Measurements from ENCODE around the gene SPNS2. TPM values are rescaled to one million over a fixed set of nuclear protein-coding genes. Genes with fewer than 3 reads are reported as not detected.
A peak's percentile ranks its signal among the peaks of the same experiment; 100 is the strongest.

Gene SPNS2
- total RNA-seq, 6 donors from 2014 or later, result 41.8 to 89.1 (median 55.2) TPM

DNA sequence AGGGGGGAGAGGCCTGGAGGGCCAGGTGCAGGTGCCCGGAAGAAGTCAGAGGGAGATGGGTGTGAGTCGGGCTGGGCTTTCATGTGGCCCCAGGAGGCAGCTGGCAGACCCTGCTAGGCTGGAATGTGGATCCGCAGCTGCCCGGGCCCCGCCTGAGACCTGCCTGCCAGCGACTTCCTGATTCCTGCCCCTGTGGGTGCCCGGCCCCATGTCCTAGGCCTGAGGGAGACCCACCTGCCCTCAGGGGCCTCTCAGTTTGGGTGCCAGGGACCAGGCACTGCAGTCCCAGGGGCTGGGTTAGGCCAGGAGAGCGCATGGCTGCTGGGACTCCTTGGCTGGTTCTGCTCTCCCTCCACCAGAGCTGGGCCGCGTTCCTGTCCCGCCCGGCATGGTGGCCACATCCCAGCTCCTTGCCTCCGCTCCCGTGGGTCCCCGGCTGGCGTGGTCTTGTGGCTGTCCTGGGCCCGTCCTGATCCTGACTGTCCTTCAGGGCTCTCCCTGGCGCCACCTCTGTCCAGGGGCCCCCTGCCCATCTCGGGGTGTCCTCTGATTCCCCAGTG is 22.1 kb upstream of the SPNS2 start:
- H3K27me3 ChIP-seq, result no peaks in the 10 kb centered on the region
- no peaks in the 10 kb centered on the region for H3K9me3 ChIP-seq
- H3K36me3 ChIP-seq, result no peaks in the 10 kb centered on the region
- 80 to 88% methylated on average over 12 to 18 of the region's 19 CpGs for WGBS, 2 donors
- TF ChIP-seq POLR2A (IDR thresholded peaks at IDR 0.05) (no peak), EP300 (IDR thresholded peaks at IDR 0.05) (no peak), POLR2AphosphoS5 (IDR thresholded peaks at IDR 0.05) (no peak)
- TF ChIP-seq, protein P1, sequence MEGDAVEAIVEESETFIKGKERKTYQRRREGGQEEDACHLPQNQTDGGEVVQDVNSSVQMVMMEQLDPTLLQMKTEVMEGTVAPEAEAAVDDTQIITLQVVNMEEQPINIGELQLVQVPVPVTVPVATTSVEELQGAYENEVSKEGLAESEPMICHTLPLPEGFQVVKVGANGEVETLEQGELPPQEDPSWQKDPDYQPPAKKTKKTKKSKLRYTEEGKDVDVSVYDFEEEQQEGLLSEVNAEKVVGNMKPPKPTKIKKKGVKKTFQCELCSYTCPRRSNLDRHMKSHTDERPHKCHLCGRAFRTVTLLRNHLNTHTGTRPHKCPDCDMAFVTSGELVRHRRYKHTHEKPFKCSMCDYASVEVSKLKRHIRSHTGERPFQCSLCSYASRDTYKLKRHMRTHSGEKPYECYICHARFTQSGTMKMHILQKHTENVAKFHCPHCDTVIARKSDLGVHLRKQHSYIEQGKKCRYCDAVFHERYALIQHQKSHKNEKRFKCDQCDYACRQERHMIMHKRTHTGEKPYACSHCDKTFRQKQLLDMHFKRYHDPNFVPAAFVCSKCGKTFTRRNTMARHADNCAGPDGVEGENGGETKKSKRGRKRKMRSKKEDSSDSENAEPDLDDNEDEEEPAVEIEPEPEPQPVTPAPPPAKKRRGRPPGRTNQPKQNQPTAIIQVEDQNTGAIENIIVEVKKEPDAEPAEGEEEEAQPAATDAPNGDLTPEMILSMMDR (IDR thresholded peaks at IDR 0.05), result no peak
- DNase-seq (peak; percentile 73 to 84), ATAC-seq (ENCODE audit: low FRiP score in 2 of 2) (peak in 1 of 2 donors; percentile 56)
- H3K4me1 ChIP-seq, result peaks cover 21 to 31% (median 25%) of the 10 kb centered on the region in 4 donors
- no peak overlapping the region for H3K4me3 ChIP-seq
- H3K27ac ChIP-seq, result peak overlapping the region in 2 of 4 donors; percentile 11 to 63

DNA sequence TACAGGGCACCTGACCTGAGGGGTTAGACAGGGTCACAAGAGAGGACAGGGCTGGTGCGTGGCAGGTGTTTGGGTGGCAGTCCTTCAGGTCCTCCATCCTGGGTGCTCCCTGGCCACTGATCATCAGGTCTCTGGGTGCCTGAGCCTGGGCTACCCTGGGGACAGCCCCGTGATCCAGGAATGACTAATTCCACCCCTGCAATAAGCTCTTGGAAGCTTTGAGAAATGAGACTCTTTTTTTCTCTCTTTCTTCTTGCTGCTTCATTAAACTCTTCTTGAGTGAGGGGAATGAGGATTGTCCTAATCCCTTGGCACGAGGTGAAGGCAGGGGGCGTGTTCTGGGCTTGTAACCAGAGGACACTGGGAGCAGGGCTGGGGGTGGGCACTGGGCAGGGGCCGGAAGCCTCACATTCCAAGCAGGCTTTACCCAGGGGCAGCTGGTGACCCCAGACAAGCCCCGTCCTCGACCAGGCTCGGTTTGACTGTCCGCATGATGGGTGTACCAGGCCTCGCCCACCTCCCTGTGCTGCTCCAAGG is 21.4 kb upstream of the SPNS2 start:
- no peak for DNase-seq
- H3K4me3 ChIP-seq, result no peak overlapping the region
- peak overlapping the region in 1 of 4 donors; percentile 63 for H3K27ac ChIP-seq

DNA sequence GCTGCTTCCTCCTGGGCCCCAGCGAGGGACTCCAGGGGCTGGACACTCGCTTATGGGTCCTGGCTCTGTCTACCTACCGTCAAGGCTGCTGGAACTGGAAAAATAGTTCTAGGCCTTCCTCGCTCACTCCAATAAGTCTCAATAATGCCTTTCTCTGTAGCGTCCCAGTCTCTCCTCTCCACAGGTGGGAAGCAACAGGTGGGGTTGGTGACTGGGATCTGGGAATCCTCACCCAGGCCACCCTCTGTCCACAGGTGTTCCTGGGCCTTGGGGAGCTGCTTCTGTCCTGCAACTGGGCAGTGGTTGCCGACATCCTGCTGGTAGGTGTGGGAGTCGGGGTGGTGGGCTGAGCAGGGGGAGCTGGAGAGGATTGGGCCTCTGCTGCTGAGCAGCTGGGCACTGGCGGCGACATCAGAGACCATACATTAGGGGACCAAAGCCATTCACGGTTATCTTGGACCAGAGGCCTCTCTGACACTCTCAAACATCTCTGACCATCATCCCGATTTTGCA is 20.3 kb upstream of the SPNS2 start:
- ATAC-seq (ENCODE audit: low FRiP score in 2 of 2) (no peak), DNase-seq (no peak)
- TF ChIP-seq EP300 (IDR thresholded peaks at IDR 0.05), result no peak
- TF ChIP-seq POLR2A (IDR thresholded peaks at IDR 0.05), result no peak
- TF ChIP-seq POLR2AphosphoS5 (IDR thresholded peaks at IDR 0.05), result no peak
- TF ChIP-seq, protein P1 (IDR thresholded peaks at IDR 0.05), result no peak
- no peak overlapping the region for H3K27ac ChIP-seq
- H3K9me3 ChIP-seq, result no peaks in the 10 kb centered on the region
- peaks cover 23 to 40% (median 28%) of the 10 kb centered on the region in 4 donors for H3K4me1 ChIP-seq
- no peaks in the 10 kb centered on the region for H3K27me3 ChIP-seq
- WGBS, 2 donors, result 95% methylated on average over 11 of the region's 11 CpGs
- H3K4me3 ChIP-seq, result no peak overlapping the region
- H3K36me3 ChIP-seq, result no peaks in the 10 kb centered on the region

More for the DNA sequence above, 21.4 kb upstream of the SPNS2 start:
- TF ChIP-seq EP300 (IDR thresholded peaks at IDR 0.05), result no peak
- TF ChIP-seq, protein P1 (IDR thresholded peaks at IDR 0.05), result no peak
- TF ChIP-seq POLR2AphosphoS5 (IDR thresholded peaks at IDR 0.05), result no peak
- TF ChIP-seq POLR2A (IDR thresholded peaks at IDR 0.05), result no peak
- Histone ChIP-seq H3K36me3 (no peaks in the 10 kb centered on the region), H3K4me1 (peaks cover 23 to 33% (median 27%) of the 10 kb centered on the region in 4 donors), H3K27me3 (no peaks in the 10 kb centered on the region), H3K9me3 (no peaks in the 10 kb centered on the region)
- ATAC-seq (ENCODE audit: low FRiP score in 2 of 2), result no peak
- 83 to 89% methylated on average over 8 to 10 of the region's 10 CpGs for WGBS, 2 donors

DNA sequence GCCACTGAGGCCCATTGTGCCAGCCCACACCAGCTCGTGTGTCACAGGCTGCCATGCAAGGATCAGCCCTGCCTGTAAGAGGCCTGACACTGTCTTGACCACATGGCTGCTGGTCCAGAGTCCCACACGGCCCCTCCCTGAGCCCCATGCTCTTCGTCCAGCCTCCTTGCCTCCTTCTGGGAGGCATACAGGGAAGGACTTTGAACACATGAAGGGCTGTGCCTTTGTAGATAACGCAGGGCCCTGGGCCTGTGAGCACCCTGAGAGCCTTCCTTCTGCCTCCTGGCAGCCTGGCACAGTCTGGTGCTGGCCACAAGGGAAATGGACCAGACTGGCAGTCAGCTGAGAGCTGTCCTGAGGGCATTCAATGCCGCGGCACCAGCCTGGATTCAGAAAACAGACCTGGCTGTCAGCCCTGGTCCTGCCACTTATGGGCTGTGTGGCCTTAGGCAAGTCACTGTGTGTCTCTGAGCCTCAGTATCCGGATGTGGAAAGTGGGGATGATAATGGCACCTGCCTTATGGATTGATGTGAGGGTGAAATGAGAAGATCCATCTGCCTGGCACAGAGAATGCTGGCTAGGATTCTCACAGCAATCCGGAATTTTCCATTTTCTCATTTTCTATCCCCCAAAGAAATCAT is 19.2 kb upstream of the SPNS2 start:
- TF ChIP-seq EP300 (IDR thresholded peaks at IDR 0.05) (no peak), POLR2AphosphoS5 (IDR thresholded peaks at IDR 0.05) (no peak), POLR2A (IDR thresholded peaks at IDR 0.05) (no peak)
- TF ChIP-seq, protein P1 (IDR thresholded peaks at IDR 0.05), result no peak
- DNase-seq (no peak), ATAC-seq (ENCODE audit: low FRiP score in 2 of 2) (no peak)
- H3K4me3 ChIP-seq, result no peak overlapping the region
- no peak overlapping the region for H3K27ac ChIP-seq
- WGBS, 2 donors, result 79 to 92% methylated on average over 8 of the region's 8 CpGs
- H3K36me3 ChIP-seq, result no peaks in the 10 kb centered on the region
- no peaks in the 10 kb centered on the region for H3K27me3 ChIP-seq
- H3K4me1 ChIP-seq, result peaks cover 23 to 44% (median 31%) of the 10 kb centered on the region in 4 donors
- no peaks in the 10 kb centered on the region for H3K9me3 ChIP-seq

Data from upper lobe of left lung (tissue), 6 donors.